Measurements from ENCODE around the gene MPST.

MPST gene

DNA sequence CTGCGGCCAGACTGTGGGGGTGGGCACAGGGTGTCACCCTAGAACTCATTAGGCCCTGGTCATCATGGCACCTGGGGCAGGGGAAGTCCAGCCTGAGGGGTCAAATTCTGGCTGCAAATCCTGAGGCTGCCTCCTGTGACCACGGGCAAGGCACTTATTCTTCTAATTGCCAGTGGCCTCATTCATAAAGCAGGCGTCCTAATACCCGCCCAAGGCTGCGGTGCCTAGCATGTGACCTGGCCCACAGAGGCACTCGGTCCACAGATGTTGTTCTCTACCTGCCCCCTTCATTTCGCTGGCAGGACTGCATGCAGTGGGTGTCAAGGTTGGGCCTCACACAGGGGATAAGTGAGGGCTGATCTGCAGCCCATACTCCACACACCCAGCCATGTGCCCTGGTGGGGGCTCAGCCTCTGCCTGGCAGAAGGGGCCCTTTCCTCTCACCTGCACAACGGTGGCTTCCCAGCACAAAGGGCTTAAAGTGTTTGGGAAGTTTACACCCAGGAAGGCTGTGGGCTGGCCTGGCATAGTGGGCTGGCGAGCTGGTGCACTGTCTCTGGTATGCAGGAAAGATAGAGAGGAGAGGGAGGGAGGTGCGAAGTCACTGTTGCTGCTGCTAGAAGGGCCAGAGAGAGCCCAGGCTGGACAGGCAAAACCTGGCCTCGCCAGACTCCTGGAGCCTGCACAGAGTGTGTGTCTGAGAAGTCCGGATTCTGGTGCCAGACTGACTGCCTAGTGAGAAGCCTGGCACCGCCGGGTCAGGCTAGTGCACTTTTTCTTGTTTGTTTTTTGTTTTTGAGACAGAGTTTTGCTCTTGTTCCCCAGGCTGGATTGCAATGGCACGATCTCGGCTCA is 3.2 kb downstream of the MPST start:
- H3K4me3 Mint-ChIP-seq: no peak overlapping the region
- H3K4me1 Mint-ChIP-seq: peaks cover 7% of the 10 kb centered on the region
- H3K27me3 Mint-ChIP-seq: peaks cover 1% of the 10 kb centered on the region
- ATAC-seq (ENCODE audit: low read depth) (no peak), DNase-seq (ENCODE audit: low spot score in 2 of 2) (no peak)
- peaks cover 6% of the 10 kb centered on the region for H3K36me3 Mint-ChIP-seq
- H3K9me3 Mint-ChIP-seq: no peaks in the 10 kb centered on the region
- no peak overlapping the region for H3K27ac Mint-ChIP-seq

DNA sequence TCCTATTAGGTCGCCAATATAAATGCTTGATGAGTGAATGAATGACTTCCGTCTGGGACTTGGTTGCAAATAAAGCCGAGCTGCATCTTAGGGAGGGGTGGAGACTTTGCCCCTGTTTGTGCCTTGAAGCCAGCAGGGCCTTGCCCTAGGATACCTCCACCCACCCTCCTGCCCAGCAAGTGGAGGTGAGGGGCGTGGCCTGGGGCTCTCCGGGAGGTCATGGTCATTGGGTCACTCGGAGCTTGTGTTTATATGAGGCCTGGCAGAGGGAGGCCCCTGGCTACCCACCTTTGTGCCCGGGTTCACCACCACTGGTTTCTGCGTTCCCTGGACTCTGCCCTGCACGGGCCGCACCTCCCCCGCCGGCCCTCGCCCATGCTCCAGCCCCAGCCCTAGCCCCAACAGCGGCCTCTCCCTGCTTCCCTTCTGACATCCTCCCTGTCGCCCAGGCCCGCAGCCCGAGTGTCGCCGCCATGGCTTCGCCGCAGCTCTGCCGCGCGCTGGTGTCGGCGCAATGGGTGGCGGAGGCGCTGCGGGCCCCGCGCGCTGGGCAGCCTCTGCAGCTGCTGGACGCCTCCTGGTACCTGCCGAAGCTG is 4.3 kb downstream of the MPST start:
- H3K9me3 Mint-ChIP-seq: no peaks in the 10 kb centered on the region
- H3K36me3 Mint-ChIP-seq: peaks cover 7% of the 10 kb centered on the region
- H3K4me3 Mint-ChIP-seq: no peak overlapping the region
- H3K4me1 Mint-ChIP-seq: peaks cover 5% of the 10 kb centered on the region
- ATAC-seq (ENCODE audit: low read depth) (no peak), DNase-seq (ENCODE audit: low spot score in 2 of 2) (no peak)
- H3K27ac Mint-ChIP-seq: no peak overlapping the region
- peaks cover 1% of the 10 kb centered on the region for H3K27me3 Mint-ChIP-seq

DNA sequence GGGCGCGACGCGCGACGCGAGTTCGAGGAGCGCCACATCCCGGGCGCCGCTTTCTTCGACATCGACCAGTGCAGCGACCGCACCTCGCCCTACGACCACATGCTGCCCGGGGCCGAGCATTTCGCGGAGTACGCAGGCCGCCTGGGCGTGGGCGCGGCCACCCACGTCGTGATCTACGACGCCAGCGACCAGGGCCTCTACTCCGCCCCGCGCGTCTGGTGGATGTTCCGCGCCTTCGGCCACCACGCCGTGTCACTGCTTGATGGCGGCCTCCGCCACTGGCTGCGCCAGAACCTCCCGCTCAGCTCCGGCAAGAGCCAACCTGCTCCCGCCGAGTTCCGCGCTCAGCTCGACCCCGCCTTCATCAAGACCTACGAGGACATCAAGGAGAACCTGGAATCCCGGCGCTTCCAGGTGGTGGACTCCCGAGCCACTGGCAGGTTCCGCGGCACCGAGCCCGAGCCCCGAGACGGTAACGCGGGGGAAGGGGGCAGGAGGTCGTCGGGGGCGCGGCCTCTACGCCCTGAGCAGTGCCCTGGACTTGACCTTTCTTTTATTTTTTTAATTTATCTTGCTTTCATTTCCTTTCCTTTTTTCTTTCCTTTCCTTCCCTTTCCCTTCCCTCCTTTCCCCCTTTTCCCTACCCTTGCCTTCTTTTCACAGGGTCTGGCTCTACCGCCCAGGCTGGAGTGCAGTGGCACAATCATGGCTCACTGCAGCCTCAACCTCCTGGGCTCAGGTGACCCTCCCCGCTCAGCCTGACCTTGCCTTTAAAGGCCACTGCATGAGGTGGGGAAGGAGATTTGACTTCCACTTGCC is 5.0 kb downstream of the MPST start:
- no peak overlapping the region for H3K27ac Mint-ChIP-seq
- no peak for ATAC-seq (ENCODE audit: low read depth)

DNA sequence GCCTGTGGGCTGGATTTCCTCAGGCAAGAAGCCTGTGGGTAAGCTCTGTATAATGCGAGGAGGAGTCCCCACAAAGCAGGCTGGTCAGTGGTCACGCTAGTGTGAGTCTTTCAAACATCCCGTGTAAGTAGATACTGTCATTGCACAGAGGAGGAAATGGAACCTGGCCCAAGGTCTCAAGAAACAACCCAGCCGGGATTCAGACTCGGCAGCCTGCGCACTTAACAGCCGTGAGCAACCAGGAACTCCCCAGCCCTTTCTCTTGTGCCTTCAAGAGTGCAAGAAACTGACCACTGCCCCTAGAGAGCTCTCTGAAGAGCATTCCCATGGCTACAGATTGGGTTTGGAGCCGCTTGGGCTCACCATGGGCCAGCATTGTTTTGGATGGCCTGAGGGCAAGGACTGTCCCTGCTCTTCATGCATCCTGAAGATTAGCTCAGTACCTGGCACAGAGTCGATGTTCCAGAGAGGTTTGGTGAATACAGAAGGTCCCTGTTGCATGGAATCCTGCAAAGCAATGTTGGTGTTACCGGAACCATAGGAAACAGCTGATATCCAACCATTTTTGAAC is 6.0 kb downstream of the MPST start:
- Mint-ChIP-seq H3K27me3 (peaks cover 1% of the 10 kb centered on the region), H3K36me3 (peaks cover 7% of the 10 kb centered on the region), H3K4me3 (no peak overlapping the region), H3K9me3 (no peaks in the 10 kb centered on the region), H3K4me1 (peaks cover 5% of the 10 kb centered on the region), H3K27ac (no peak overlapping the region)
- ATAC-seq (ENCODE audit: low read depth): no peak
- no peak for DNase-seq (ENCODE audit: low spot score in 2 of 2)

More for the DNA sequence above, 5.0 kb downstream of the MPST start:
- Mint-ChIP-seq H3K4me3 (no peak overlapping the region), H3K4me1 (peaks cover 5% of the 10 kb centered on the region), H3K27me3 (peaks cover 1% of the 10 kb centered on the region), H3K9me3 (no peaks in the 10 kb centered on the region), H3K36me3 (peaks cover 7% of the 10 kb centered on the region)
- no peak for DNase-seq (ENCODE audit: low spot score in 2 of 2)

DNA sequence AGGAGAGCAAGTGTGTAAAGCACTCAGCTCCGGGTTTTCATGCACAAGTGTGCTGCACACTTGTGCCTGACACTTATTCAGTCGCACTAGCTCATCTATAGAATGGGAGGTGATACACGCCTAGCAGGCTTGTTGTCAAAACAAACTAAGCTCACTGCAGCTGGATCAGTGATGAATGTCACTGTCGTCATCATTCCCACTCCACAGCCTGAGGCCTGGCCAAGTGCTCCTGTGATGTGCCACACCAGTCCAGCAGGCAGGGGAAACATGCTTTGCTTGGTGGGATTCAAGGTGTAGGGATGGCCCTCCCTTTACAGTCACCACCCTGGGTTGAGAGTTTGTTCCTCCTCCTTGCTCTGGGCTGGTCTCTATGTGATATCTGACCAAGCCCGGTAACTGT is 6.8 kb downstream of the MPST start:
- Mint-ChIP-seq H3K4me1 (peaks cover 3% of the 10 kb centered on the region), H3K27me3 (no peaks in the 10 kb centered on the region), H3K4me3 (no peak overlapping the region), H3K36me3 (peaks cover 7% of the 10 kb centered on the region), H3K9me3 (no peaks in the 10 kb centered on the region), H3K27ac (no peak overlapping the region)
- no peak for ATAC-seq (ENCODE audit: low read depth)
- no peak for DNase-seq (ENCODE audit: low spot score in 2 of 2)

DNA sequence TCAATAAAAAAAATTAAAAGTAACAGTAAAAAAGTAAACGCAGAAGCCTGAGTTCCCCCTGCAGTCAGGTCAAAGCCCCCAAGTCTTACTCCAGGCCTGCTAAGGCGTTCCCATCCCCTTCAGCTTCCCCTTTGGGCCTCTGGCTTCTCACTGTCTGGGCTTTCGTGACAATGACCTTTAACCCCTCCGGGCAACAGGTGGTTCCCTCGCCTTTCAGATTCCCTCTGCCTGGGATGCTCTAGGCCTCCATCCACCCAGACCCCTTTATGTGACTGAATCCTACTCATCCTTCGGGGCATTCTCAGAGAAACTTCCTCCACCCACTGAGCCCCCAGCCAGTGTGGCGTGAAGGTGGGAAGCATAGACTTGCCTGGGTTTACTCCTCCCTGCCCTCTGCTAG is 8.0 kb downstream of the MPST start:
- no peak overlapping the region for H3K4me3 Mint-ChIP-seq
- H3K36me3 Mint-ChIP-seq: peaks cover 7% of the 10 kb centered on the region
- no peaks in the 10 kb centered on the region for H3K4me1 Mint-ChIP-seq
- ATAC-seq (ENCODE audit: low read depth): no peak
- DNase-seq (ENCODE audit: low spot score in 2 of 2): no peak
- H3K27ac Mint-ChIP-seq: no peak overlapping the region
- H3K27me3 Mint-ChIP-seq: no peaks in the 10 kb centered on the region
- H3K9me3 Mint-ChIP-seq: no peaks in the 10 kb centered on the region

DNA sequence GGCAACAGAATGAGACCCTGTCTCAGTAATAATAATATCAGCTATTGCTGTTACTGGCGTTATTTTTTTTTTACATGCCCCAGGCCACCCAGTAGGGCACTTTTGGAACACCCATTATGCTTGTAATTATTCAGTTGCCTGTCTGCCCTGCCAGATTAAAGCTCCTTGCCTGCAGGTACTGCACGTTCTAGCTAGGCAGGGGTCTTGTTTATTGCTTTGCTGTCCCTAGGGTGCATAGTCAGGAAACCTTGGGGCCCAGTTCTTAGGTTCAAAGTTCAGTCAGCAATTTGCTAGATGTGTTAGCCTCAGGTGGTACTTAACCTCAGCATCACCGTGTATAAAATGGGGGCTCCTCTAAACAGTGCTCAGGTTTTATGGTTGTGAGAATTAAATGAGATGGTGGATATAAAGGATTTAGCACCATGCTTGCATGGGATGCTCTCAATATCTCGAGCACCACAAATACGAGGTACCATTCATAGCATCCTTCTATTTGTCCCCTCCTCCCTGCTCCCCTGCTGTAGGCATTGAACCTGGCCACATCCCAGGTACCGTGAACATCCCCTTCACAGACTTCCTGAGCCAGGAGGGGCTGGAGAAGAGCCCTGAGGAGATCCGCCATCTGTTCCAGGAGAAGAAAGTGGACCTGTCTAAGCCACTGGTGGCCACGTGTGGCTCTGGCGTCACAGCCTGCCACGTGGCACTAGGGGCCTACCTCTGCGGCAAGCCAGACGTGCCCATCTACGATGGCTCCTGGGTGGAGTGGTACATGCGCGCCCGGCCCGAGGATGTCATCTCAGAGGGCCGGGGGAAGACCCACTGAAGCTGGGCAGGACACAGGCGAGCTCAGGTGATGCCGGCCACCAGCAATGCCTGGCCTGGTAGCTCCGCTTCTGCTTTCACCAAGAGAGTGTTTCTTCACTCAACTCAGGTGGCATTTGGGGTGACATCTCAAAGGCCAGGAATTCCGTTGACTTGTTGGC is 9.4 kb downstream of the MPST start:
- ATAC-seq (ENCODE audit: low read depth): no peak
- Mint-ChIP-seq H3K9me3 (no peaks in the 10 kb centered on the region), H3K4me1 (no peaks in the 10 kb centered on the region), H3K27me3 (peaks cover 4% of the 10 kb centered on the region), H3K4me3 (no peak overlapping the region), H3K36me3 (peaks cover 7% of the 10 kb centered on the region), H3K27ac (no peak overlapping the region)
- DNase-seq (ENCODE audit: low spot score in 2 of 2): no peak

DNA sequence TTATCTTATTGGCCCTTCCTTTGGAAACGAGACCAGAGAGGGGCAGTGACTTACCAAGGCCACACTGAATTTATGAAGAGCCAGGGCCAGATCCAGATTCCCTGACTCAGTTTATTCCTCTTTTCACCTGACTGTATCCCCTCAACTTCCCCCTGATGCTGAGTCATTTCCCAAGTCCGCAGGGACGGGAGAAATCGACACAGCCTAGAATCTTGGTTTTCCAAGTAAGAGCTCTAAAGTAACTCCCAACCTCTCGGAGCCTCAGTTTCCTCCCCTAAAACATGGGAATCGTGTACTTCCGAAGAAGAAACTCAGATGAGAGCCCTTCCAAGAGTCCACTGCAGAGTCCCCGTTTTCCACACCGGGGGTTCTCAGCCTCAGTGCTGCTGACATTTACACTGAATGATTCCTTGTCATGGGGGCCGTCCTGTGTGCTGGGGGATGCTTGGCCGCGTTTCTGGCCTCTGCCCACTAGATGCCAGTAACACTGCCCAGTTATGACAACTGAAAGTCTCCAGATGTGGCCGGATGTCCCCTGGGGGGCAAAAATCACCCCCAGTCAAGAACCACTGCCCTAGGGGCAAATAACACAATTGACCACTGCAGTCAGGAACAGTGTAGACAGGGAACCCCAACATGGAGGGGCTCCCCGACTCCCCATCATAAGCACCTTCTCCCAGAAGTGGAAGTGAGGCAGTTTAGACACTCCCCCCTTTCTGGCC is 11.2 kb downstream of the MPST start:
- no peak for ATAC-seq (ENCODE audit: low read depth)
- Mint-ChIP-seq H3K4me1 (no peaks in the 10 kb centered on the region), H3K36me3 (peaks cover 3% of the 10 kb centered on the region), H3K9me3 (no peaks in the 10 kb centered on the region), H3K27me3 (peaks cover 11% of the 10 kb centered on the region), H3K27ac (no peak overlapping the region), H3K4me3 (no peak overlapping the region)
- no peak for DNase-seq (ENCODE audit: low spot score in 2 of 2)

DNA sequence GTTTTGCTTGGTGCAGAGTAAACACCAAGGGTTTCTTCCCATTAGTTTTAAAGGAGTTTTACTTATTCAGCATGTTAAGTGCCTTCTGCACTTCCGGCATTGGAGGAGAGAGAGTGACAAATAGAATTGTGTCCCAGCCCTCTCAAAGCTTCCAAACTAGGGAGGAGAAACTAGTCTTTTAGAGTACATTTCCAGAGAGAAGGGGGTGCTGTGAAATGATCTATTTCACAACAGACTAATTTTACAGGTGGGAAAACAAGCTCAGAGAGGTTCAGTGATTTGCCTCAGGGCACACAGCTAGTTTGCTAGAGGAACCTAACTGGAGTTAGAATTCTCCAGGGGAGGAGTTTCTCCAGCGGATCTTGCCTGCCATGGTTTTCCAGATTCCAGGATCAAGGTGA is 12.6 kb downstream of the MPST start:
- peaks cover 13% of the 10 kb centered on the region for H3K27me3 Mint-ChIP-seq
- no peak overlapping the region for H3K27ac Mint-ChIP-seq
- peaks cover 3% of the 10 kb centered on the region for H3K36me3 Mint-ChIP-seq
- no peak for DNase-seq (ENCODE audit: low spot score in 2 of 2)
- no peaks in the 10 kb centered on the region for H3K9me3 Mint-ChIP-seq
- H3K4me3 Mint-ChIP-seq: no peak overlapping the region
- H3K4me1 Mint-ChIP-seq: no peaks in the 10 kb centered on the region
- ATAC-seq (ENCODE audit: low read depth): no peak

DNA sequence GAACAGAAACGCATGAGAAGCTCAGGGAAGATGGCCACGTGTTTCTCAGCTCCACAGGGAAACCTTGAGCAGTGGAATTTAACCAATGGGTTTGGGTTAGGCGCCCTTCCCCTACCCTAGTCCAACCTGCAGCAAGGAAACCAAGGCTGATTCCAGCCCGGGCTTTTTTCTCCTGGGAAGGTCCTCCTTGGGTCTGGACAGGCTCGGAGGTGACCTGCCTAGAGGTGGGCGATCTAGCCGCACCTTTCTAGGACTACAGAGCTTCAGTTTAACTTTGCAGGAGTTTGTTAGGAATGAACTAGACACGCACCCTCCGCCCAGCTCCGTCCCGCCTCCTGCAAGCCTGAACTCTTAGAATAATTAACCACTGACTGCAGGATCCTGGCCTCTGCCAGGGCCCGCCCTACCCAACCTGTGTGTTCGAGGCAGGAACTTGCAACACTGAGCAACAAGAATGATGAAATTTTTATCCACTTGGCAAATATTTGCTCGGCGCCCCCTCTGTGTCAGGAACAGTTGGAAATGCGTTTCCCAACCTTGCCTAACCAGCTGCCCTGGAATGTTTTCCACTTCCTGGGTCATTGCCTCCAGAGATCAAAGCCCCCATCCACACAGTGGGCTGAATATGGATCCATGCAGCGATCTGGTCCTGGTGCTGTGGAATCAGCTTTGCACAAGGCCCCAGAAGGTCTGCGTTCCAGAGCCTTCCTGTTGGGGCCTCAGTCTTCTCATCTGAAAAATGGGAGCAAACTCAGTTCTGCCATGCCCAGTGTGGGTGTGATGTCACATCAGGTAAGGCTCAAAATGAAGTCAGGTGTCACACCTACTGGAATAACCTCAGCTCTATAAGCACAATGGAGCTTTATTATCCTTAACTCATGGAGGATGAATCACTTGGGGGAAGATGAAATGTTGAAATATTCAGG is 13.3 kb downstream of the MPST start:
- no peaks in the 10 kb centered on the region for H3K4me1 Mint-ChIP-seq
- no peaks in the 10 kb centered on the region for H3K9me3 Mint-ChIP-seq
- ATAC-seq (ENCODE audit: low read depth) (no peak), DNase-seq (ENCODE audit: low spot score in 2 of 2) (no peak)
- H3K36me3 Mint-ChIP-seq: no peaks in the 10 kb centered on the region
- H3K27ac Mint-ChIP-seq: no peak overlapping the region
- H3K4me3 Mint-ChIP-seq: no peak overlapping the region
- H3K27me3 Mint-ChIP-seq: peaks cover 18% of the 10 kb centered on the region

DNA sequence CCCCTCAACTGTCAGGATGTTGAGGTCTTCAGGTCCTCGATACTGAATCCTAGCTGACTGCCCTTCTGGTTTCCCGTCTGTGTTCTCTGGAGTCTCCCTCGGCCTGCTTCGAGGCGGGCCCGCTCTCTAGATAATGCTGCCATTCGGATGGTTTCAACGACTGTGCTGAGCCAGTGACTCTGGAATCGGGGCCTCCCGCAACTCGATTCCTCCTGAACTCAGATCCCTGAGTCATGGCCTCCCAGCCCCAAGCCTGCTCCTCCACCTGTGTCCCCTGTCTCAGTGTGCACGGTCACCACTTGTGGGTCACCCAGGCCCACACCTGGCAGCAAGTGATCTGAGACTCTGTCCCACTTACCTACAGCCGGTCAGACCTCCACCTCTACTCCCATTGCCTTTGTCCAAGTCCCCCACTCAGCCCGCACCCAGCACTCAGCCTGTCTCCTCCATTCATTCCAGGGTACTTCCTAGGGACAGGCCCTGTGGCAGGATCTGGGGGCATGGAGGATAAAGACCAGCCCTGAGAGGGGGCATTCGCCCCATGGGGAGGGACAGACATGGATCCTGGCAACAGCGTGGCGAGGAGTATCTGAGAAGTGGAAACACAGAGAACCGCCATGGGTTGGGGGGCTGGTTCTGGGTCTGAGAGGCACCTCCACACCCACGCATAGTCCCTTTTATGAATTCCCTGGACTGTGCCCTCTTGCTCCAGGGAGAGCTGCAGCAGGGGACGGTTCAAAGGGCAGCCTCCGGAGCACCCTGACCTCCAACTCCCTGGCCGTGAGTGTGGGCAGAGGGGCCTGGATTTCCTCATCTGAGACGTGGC is 14.3 kb downstream of the MPST start:
- Mint-ChIP-seq H3K27ac (no peak overlapping the region), H3K9me3 (no peaks in the 10 kb centered on the region), H3K4me3 (no peak overlapping the region), H3K4me1 (no peaks in the 10 kb centered on the region), H3K36me3 (no peaks in the 10 kb centered on the region), H3K27me3 (peaks cover 18% of the 10 kb centered on the region)
- ATAC-seq (ENCODE audit: low read depth): no peak
- no peak for DNase-seq (ENCODE audit: low spot score in 2 of 2)
